Measurements from ENCODE around the gene TBCE. TPM values are rescaled to one million over a fixed set of nuclear protein-coding genes. Genes with fewer than 3 reads are reported as not detected.

The TBCE gene
- total RNA-seq, 4 donors from 2014 or later, result 38.0 to 50.3 (median 44.8) TPM

DNA sequence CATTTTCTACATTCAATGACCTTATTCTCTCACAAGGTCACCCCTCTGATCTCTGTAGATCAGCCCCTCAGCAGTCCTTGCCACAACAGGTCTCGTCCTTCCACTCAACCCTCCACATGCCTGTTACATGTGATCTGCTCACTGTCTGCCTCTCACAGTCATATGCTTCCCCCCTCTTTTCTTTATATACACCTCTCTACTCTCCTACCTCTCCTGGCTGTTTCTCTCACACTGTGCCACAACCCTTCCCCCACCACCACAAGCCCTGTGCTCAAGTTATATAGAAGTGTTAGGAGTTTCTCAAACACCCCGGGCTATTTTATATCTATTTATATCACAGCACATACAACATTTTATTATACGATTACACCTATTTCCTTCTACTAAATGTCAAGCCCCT lies 124.4 kb downstream of the TBCE start:
- intact Hi-C loops (cut with DNase I), result no loop called here
- 94 to 97% methylated on average over 3 of the region's 3 CpGs for WGBS, 2 donors
- no peak overlapping the region for H3K27ac ChIP-seq
- TF ChIP-seq, protein P1, sequence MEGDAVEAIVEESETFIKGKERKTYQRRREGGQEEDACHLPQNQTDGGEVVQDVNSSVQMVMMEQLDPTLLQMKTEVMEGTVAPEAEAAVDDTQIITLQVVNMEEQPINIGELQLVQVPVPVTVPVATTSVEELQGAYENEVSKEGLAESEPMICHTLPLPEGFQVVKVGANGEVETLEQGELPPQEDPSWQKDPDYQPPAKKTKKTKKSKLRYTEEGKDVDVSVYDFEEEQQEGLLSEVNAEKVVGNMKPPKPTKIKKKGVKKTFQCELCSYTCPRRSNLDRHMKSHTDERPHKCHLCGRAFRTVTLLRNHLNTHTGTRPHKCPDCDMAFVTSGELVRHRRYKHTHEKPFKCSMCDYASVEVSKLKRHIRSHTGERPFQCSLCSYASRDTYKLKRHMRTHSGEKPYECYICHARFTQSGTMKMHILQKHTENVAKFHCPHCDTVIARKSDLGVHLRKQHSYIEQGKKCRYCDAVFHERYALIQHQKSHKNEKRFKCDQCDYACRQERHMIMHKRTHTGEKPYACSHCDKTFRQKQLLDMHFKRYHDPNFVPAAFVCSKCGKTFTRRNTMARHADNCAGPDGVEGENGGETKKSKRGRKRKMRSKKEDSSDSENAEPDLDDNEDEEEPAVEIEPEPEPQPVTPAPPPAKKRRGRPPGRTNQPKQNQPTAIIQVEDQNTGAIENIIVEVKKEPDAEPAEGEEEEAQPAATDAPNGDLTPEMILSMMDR (IDR thresholded peaks at IDR 0.05), result no peak
- TF ChIP-seq POLR2A (IDR thresholded peaks at IDR 0.05), result no peak
- no peak for DNase-seq
- peaks cover 7 to 9% of the 10 kb centered on the region in 2 donors for H3K36me3 ChIP-seq
- no peak overlapping the region for H3K4me3 ChIP-seq (replicated peaks in 1 of 3)
- H3K9me3 ChIP-seq, result no peaks in the 10 kb centered on the region
- H3K27me3 ChIP-seq, result no peaks in the 10 kb centered on the region
- peaks cover 3 to 4% of the 10 kb centered on the region in 2 donors for H3K4me1 ChIP-seq

DNA sequence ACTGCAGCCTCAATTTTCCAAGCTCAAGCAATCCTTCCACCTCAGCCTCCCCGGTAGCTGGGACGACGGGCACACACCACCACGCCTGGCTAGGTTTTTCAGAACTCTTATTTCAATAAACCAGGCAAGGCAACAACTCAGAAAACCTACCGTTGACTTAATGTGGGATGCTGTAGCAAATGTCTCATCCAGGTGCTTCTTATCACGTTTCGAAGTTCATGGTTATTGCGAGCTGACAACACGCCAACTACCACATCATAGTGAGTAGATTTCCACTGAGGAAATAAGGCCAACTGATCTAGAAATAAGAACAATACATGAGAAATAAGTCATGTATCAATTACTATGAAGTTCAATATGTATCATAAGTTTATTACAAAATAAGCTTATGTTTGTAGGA lies 127.3 kb downstream of the TBCE start:
- Histone ChIP-seq H3K36me3 (peaks cover 7 to 9% of the 10 kb centered on the region in 2 donors), H3K27ac (no peak overlapping the region), H3K27me3 (no peaks in the 10 kb centered on the region), H3K4me3 (replicated peaks in 1 of 3) (no peak overlapping the region), H3K9me3 (no peaks in the 10 kb centered on the region), H3K4me1 (peaks cover 3 to 4% of the 10 kb centered on the region in 2 donors)
- no peak for TF ChIP-seq POLR2A (IDR thresholded peaks at IDR 0.05)
- TF ChIP-seq, protein P1 (IDR thresholded peaks at IDR 0.05), result no peak
- intact Hi-C loops (cut with DNase I), result no loop called here
- no peak for DNase-seq
- 96 to 97% methylated on average over 9 of the region's 9 CpGs for WGBS, 2 donors

DNA sequence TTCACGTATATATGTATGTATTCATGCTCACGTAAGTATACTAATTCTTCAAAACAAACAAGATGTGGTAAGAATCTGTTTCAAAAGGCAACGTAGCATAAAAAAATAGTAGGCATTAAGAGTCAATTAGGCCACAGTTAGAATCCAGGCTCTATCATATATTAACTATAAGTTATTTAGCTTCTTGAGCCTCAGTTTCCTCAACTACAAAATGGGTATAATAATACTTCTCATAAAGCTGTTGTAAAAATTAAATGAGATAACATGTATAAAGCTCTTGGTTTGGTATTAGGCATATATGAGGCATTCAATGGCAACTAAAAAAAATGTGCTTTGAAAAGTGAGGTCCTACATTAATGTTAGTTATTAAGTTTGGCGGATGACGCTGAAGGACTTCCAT lies 127.8 kb downstream of the TBCE start:
- Histone ChIP-seq H3K27me3 (no peaks in the 10 kb centered on the region), H3K36me3 (peaks cover 7 to 9% of the 10 kb centered on the region in 2 donors), H3K4me3 (replicated peaks in 1 of 3) (no peak overlapping the region), H3K4me1 (peaks cover 0 to under 1% of the 10 kb centered on the region in 2 donors), H3K9me3 (no peaks in the 10 kb centered on the region), H3K27ac (no peak overlapping the region)
- no peak for DNase-seq
- TF ChIP-seq, protein P1 (IDR thresholded peaks at IDR 0.05), result no peak
- no peak for TF ChIP-seq POLR2A (IDR thresholded peaks at IDR 0.05)
- 96 to 97% methylated on average over 5 of the region's 5 CpGs for WGBS, 2 donors
- intact Hi-C loops (cut with DNase I), result no loop called here

DNA sequence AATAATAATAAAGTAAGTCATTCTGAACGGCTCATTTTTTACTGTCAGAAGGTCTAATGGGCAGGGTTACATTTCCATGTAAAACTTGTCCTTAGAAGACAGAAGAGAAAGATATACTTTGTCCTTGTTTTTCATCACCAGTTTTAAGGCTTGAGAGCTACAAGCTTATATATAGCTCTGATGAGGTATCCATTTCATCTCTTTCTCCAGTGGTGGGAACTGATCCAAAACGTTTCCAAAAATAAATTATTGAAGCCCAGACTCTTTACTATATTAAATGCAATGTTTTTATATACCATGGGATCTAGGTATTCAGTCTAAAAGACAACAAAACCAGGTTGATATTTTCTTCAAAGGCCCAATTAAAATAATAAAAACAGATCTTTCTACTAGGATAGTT lies 128.3 kb downstream of the TBCE start:
- no peaks in the 10 kb centered on the region for H3K9me3 ChIP-seq
- no peaks in the 10 kb centered on the region for H3K27me3 ChIP-seq
- TF ChIP-seq POLR2A (IDR thresholded peaks at IDR 0.05), result no peak
- TF ChIP-seq, protein P1 (IDR thresholded peaks at IDR 0.05), result no peak
- peaks cover 0 to 3% of the 10 kb centered on the region in 2 donors for H3K4me1 ChIP-seq
- H3K36me3 ChIP-seq, result peaks cover 7 to 9% of the 10 kb centered on the region in 2 donors
- H3K4me3 ChIP-seq (replicated peaks in 1 of 3), result no peak overlapping the region
- 77 to 84% methylated on average over 2 of the region's 2 CpGs for WGBS, 2 donors
- H3K27ac ChIP-seq, result no peak overlapping the region
- no peak for DNase-seq
- intact Hi-C loops (cut with DNase I), result no loop called here

DNA sequence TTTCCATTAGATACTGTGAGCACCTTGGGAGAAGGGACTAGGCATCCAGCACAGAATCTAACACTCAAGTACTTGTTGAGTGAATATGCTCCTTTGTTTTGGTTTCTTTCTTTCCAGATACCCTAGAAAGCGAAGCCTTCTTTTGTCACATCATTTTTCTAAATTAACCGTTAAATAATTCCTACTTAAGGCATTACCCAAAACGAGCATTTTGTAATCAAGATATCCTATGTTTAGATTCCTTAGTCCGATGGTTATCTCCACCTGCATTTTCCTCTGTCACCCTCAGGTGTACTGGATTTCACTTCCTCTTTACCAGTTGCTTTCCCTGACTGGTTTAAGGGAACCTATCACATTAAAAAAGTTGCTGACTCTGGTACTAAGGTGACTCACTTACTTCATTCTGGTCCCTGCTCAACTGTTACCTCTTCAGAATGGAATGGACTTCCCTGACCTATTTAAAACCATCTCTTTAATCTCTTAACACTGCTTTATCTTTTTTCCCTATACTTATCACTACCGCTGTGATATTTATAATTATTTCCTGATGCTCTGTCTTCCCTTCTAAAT lies 133.8 kb downstream of the TBCE start:
- TF ChIP-seq, protein P1 (IDR thresholded peaks at IDR 0.05), result no peak
- TF ChIP-seq POLR2A (IDR thresholded peaks at IDR 0.05), result no peak
- no peak overlapping the region for H3K27ac ChIP-seq
- no peak for DNase-seq
- intact Hi-C loops (cut with DNase I), result no loop called here
- 94% methylated on average over 5 of the region's 5 CpGs for WGBS, 2 donors
- no peaks in the 10 kb centered on the region for H3K36me3 ChIP-seq
- H3K4me1 ChIP-seq, result peaks cover 9 to 15% of the 10 kb centered on the region in 2 donors
- no peaks in the 10 kb centered on the region for H3K27me3 ChIP-seq
- no peaks in the 10 kb centered on the region for H3K9me3 ChIP-seq
- no peak overlapping the region for H3K4me3 ChIP-seq (replicated peaks in 1 of 3)

Small RNA genes within 50 kb of the gene (small RNA-seq; reads per million reads assigned to genes)
- gene AL391994.1, result not detected
- gene RPS21P1, result not detected

Other genes with a start within 250 kb of the TBCE start
- gene TOMM20, start 238.6 kb upstream of the TBCE start, total RNA-seq, result 100 to 1,000 TPM; 117 to 204 (median 157) TPM
- gene RBM34, start 206.2 kb upstream of the TBCE start, total RNA-seq, result 10 to 100 TPM; 25.4 to 67.9 (median 53.1) TPM
- gene ARID4B, start 39.2 kb upstream of the TBCE start, total RNA-seq, result 10 to 100 TPM; 49.0 to 65.4 (median 52.5) TPM
- 10 to 100 TPM; 24.3 to 42.7 (median 33.2) TPM for gene GGPS1, start 38.9 kb upstream of the TBCE start, total RNA-seq
- gene B3GALNT2, start 137.0 kb downstream of the TBCE start, total RNA-seq, result 10 to 100 TPM; 38.3 to 56.9 (median 43.8) TPM